ENCODE measurements around the gene ATP10A. TPM values are rescaled to one million over a fixed set of nuclear protein-coding genes. Genes with fewer than 3 reads are reported as not detected.

The ATP10A gene
- total and polyA plus RNA-seq, 2 of the 8 experiments (the other 6 are each of a cell fraction or from before 2014, with no cell fraction given): 2.0 to 2.8 TPM

DNA sequence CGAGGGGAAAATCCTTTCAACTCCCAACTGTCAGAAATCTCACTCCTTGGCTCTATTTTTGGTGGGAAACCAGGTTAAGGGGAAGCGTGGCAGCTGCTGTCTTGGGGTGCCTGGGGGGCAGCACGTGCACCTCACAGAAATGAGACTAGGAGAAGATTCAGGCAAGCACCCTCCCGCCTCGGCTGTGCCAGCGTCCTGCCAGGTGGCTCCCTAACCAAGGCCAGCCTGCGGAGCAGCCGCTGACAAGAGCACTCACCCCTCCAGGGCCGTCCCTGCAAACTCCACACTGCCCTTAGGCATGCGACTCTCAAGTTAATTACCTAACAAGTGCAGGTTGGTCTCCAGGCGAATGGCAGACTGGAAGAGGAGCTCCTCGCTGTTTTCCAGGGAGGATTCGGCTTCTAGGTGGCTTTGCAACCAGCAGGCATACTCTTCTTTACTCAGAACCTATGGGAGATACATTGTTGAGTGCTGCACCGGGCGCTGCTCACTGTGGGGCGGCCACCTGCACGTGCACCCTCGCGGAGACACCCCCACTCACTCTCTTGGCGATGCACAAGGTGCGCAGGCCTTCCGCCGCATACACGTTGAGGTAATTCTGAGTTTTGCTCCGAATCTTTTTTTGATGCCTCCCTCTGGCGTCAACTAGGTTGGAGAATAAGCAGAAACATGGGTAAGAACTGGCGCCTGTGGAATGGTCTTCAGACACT lies 155.3 kb downstream of the ATP10A start (continued):
- no peak for TF ChIP-seq CHD7 (IDR thresholded peaks at IDR 0.05; ENCODE audit: insufficient replicate concordance, low read length)
- no peak for TF ChIP-seq BCL11A (IDR thresholded peaks at IDR 0.05; ENCODE audit: low read depth in 2 of 2, low read length in 2 of 2)
- TF ChIP-seq EGR1 (IDR thresholded peaks at IDR 0.05; ENCODE audit: borderline replicate concordance, low read depth, low read length): no peak
- no peak for TF ChIP-seq CHD1 (IDR thresholded peaks at IDR 0.05; ENCODE audit: low read depth, low read length)

Measured in H1 (cell line).